ENCODE results near the gene BMPR1A.

DNA sequence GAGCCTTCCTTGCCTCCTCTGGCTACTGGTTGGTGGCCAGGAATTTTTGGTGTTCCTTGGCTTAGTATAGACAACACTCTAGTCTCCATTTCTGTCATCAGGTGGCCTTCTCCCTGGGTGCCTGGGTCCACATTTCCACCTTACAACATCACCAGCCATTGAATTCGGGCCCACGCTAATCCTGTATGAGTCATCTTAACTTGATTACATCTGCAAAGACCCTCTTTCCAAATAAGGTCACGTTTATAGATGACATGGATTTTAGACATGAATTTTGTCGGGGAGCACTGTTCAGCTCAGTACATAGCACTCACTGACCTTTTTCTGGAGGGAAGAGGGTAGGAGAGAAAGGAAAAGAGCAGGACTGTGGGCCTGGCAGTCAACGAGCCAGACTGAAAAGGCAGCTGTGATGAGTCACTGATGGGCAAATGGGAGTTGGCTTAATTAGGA, 161.6 kb downstream of the BMPR1A start:
- TF ChIP-seq POLR2A (IDR thresholded peaks at IDR 0.05): no peak
- TF ChIP-seq, protein P1, sequence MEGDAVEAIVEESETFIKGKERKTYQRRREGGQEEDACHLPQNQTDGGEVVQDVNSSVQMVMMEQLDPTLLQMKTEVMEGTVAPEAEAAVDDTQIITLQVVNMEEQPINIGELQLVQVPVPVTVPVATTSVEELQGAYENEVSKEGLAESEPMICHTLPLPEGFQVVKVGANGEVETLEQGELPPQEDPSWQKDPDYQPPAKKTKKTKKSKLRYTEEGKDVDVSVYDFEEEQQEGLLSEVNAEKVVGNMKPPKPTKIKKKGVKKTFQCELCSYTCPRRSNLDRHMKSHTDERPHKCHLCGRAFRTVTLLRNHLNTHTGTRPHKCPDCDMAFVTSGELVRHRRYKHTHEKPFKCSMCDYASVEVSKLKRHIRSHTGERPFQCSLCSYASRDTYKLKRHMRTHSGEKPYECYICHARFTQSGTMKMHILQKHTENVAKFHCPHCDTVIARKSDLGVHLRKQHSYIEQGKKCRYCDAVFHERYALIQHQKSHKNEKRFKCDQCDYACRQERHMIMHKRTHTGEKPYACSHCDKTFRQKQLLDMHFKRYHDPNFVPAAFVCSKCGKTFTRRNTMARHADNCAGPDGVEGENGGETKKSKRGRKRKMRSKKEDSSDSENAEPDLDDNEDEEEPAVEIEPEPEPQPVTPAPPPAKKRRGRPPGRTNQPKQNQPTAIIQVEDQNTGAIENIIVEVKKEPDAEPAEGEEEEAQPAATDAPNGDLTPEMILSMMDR (IDR thresholded peaks at IDR 0.05): no peak

All from right lobe of liver (tissue), 4 donors.